ENCODE data around the gene VPS16.

DNA sequence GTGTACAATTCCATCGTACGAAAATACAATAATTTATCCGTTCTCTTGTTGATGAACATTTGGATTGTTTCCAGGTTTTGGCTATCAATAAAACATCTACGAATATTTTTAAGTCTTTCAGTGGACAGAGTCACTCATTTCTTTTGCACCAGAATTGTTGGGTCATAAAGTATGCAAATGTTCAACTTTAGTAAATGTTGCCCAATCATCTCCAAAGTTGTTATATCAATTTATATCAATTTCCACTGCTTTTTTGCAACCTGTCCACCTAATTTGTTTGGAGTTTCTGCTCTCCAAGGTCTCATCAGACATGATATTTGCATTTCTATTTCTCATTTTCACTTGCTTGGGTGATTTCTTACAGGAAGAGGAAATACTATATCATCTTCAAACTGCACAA lies 13.9 kb upstream of the VPS16 start:
- TF ChIP-seq, protein P1, sequence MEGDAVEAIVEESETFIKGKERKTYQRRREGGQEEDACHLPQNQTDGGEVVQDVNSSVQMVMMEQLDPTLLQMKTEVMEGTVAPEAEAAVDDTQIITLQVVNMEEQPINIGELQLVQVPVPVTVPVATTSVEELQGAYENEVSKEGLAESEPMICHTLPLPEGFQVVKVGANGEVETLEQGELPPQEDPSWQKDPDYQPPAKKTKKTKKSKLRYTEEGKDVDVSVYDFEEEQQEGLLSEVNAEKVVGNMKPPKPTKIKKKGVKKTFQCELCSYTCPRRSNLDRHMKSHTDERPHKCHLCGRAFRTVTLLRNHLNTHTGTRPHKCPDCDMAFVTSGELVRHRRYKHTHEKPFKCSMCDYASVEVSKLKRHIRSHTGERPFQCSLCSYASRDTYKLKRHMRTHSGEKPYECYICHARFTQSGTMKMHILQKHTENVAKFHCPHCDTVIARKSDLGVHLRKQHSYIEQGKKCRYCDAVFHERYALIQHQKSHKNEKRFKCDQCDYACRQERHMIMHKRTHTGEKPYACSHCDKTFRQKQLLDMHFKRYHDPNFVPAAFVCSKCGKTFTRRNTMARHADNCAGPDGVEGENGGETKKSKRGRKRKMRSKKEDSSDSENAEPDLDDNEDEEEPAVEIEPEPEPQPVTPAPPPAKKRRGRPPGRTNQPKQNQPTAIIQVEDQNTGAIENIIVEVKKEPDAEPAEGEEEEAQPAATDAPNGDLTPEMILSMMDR (conservative IDR thresholded peaks at IDR 0.05; ENCODE audit: low read depth, low read length) = no peak
- TF ChIP-seq RAD21 (IDR thresholded peaks at IDR 0.05; ENCODE audit: low read length) (no peak), MAZ (IDR thresholded peaks at IDR 0.05; ENCODE audit: borderline replicate concordance, low read depth, low read length) (no peak), SMC3 (IDR thresholded peaks at IDR 0.05; ENCODE audit: low read depth, low read length) (no peak)
